Neural progenitor cell (in vitro differentiated cells): ENCODE results near the gene FBLN5. TPM values are rescaled to one million over a fixed set of nuclear protein-coding genes. Genes with fewer than 3 reads are reported as not detected.

Source experiments
- DNase-seq: peaks from one replicate; pipeline ENCODE4 v3.0.0-alpha.2; 2016; ENCODE audit warnings: low spot score
- H2AFZ ChIP-seq: fragments of 200-600 bp; sonication (generic); replicated peaks from 2 replicates; pipeline ENCODE4 v1.6.1; 2016; ENCODE audit warnings: antibody characterized with exemption
- H3F3A ChIP-seq: fragments of 200-600 bp; sonication (generic); 2 replicates; pipeline ENCODE4 v1.6.1; 2016; ENCODE audit warnings: antibody characterized with exemption, low read depth
- H3K27ac ChIP-seq: fragments of 200-600 bp; sonication (generic); 2 replicates; pipeline ENCODE4 v1.5.1; 2016; ENCODE audit warnings: mild to moderate bottlenecking
- H3K27me3 ChIP-seq: fragments of 200-600 bp; sonication (generic); 2 replicates; pipeline ENCODE4 v1.6.1; 2016; ENCODE audit warnings: mild to moderate bottlenecking, moderate library complexity
- H3K36me3 ChIP-seq: fragments of 200-600 bp; sonication (generic); 2 replicates; pipeline ENCODE4 v1.5.1; 2016
- H3K4me1 ChIP-seq: fragments of 200-600 bp; sonication (generic); 2 replicates; pipeline ENCODE4 v1.6.1; 2016; ENCODE audit warnings: mixed run types
- H3K4me2 ChIP-seq: fragments of 200-600 bp; sonication (generic); 2 replicates; pipeline ENCODE4 v1.6.1; 2016
- H3K4me3 ChIP-seq: fragments of 200-600 bp; sonication (generic); 2 replicates; pipeline ENCODE4 v1.5.1; 2016
- H3K79me2 ChIP-seq: fragments of 200-600 bp; sonication (generic); 2 replicates; pipeline ENCODE4 v1.6.1; 2016; ENCODE audit warnings: low read depth
- H3K9ac ChIP-seq: fragments of 200-600 bp; sonication (generic); 2 replicates; pipeline ENCODE4 v1.6.1; 2016
- H3K9me3 ChIP-seq: fragments of 200-600 bp; sonication (generic); 2 replicates; pipeline ENCODE4 v1.5.1; 2016; ENCODE audit warnings: low read depth
- H4K20me1 ChIP-seq: fragments of 200-600 bp; sonication (generic); 2 replicates; pipeline ENCODE4 v1.6.1; 2016; ENCODE audit warnings: low read depth
- H3K27ac Mint-ChIP-seq: 3 replicates; pipeline ENCODE4 v1.8.0; 2021; ENCODE audit warnings: mixed read lengths
- H3K27me3 Mint-ChIP-seq: 2 replicates; pipeline ENCODE4 v1.8.0; 2022; ENCODE audit warnings: low read depth, mild to moderate bottlenecking, inconsistent platforms, moderate library complexity, mixed read lengths; ENCODE audit not compliant: insufficient read depth
- H3K36me3 Mint-ChIP-seq: 3 replicates; pipeline ENCODE4 v1.8.0; 2021; ENCODE audit warnings: mixed read lengths
- H3K4me1 Mint-ChIP-seq: 3 replicates; pipeline ENCODE4 v1.8.0; 2021; ENCODE audit warnings: mixed read lengths
- H3K4me3 Mint-ChIP-seq: 3 replicates; pipeline ENCODE4 v1.8.0; 2021; ENCODE audit warnings: mild to moderate bottlenecking, moderate library complexity, mixed read lengths
- H3K9me3 Mint-ChIP-seq: 3 replicates; pipeline ENCODE4 v1.8.0; 2020; ENCODE audit warnings: mixed read lengths
- EZH2 ChIP-seq: fragments of 200-600 bp; sonication (generic); IDR thresholded peaks from 2 replicates; pipeline ENCODE4 v1.6.1; 2017; ENCODE audit warnings: antibody characterized with exemption, mild to moderate bottlenecking, moderate library complexity
- EZH2phosphoT487 ChIP-seq: fragments of 200-600 bp; sonication (generic); IDR thresholded peaks from 2 replicates; pipeline ENCODE4 v1.6.1; 2017; ENCODE audit warnings: antibody characterized with exemption
- total RNA-seq: library from RNA; depleted of rRNA; stranded (reverse); fragments of >200 nt; gene quantifications from 2 replicates; pipeline ENCODE4 v1.2.3, GENCODE V29; 2015; ENCODE audit warnings: low replicate concordance
- TF ChIP-seq, protein P1 (sequence below): fragments of 200-600 bp; sonication (generic); IDR thresholded peaks from 2 replicates; pipeline ENCODE4 v1.5.1; 2017; ENCODE audit warnings: antibody characterized with exemption, mild to moderate bottlenecking

FBLN5 gene
- total RNA-seq, 1 donor from 2014 or later: not detected

DNA sequence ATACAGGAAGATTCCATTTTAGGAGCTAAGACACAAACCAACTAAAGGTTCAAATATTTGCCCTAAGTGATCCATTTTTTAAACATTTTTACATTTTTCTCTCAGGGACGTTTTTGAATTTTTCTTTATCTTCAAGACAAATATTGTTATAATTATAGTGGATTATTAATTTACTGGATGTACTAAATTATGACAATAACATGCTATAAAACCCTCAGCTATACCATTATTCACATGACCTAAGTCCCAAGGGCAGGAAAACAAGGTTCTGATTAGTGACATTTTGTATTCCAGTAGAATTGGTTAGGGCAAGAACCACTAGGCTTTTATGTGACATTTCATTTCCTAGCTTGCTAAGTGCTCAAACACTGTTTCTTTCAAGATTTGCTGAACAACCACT, 16.5 kb upstream of the FBLN5 start:
- no peak overlapping the region for H2AFZ ChIP-seq
- peaks cover 9% of the 10 kb centered on the region for H3K36me3 Mint-ChIP-seq
- no peaks in the 10 kb centered on the region for H3F3A ChIP-seq
- TF ChIP-seq EZH2 (no peak), EZH2phosphoT487 (no peak)
- TF ChIP-seq, protein P1, sequence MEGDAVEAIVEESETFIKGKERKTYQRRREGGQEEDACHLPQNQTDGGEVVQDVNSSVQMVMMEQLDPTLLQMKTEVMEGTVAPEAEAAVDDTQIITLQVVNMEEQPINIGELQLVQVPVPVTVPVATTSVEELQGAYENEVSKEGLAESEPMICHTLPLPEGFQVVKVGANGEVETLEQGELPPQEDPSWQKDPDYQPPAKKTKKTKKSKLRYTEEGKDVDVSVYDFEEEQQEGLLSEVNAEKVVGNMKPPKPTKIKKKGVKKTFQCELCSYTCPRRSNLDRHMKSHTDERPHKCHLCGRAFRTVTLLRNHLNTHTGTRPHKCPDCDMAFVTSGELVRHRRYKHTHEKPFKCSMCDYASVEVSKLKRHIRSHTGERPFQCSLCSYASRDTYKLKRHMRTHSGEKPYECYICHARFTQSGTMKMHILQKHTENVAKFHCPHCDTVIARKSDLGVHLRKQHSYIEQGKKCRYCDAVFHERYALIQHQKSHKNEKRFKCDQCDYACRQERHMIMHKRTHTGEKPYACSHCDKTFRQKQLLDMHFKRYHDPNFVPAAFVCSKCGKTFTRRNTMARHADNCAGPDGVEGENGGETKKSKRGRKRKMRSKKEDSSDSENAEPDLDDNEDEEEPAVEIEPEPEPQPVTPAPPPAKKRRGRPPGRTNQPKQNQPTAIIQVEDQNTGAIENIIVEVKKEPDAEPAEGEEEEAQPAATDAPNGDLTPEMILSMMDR: no peak
- no peaks in the 10 kb centered on the region for H3K27me3 Mint-ChIP-seq
- H3K4me3 ChIP-seq: no peak overlapping the region
- no peak for DNase-seq
- H3K79me2 ChIP-seq: no peaks in the 10 kb centered on the region
- H3K4me1 Mint-ChIP-seq: no peaks in the 10 kb centered on the region
- H3K36me3 ChIP-seq: peaks cover under 1% of the 10 kb centered on the region
- H4K20me1 ChIP-seq: no peaks in the 10 kb centered on the region
- no peak overlapping the region for H3K27ac ChIP-seq
- H3K9me3 Mint-ChIP-seq: no peaks in the 10 kb centered on the region
- H3K9ac ChIP-seq: no peak overlapping the region
- peak overlapping the region; percentile 16 for H3K27ac Mint-ChIP-seq
- no peaks in the 10 kb centered on the region for H3K27me3 ChIP-seq
- no peak overlapping the region for H3K4me2 ChIP-seq
- no peak overlapping the region for H3K4me3 Mint-ChIP-seq
- H3K4me1 ChIP-seq: no peaks in the 10 kb centered on the region
- no peaks in the 10 kb centered on the region for H3K9me3 ChIP-seq

DNA sequence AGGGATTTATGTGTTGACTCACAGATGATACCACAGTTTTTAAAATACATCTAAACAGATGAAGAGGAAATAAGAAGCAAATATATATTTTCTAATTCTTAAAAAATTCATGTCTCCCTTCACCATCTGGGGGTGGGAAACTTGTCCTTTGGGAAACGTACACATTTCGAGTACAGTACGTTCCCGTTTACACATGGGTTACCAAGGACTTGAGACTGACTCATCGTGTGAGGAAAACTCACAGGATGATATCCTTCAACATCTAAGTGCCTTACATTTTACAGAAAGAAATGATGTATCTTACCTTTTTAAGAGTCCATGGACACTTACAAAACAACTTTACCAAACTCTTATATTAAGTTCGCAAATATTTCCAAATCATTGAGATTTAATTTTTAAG, 16.0 kb upstream of the FBLN5 start:
- H3K4me1 ChIP-seq: no peaks in the 10 kb centered on the region
- no peak overlapping the region for H3K4me3 ChIP-seq
- H3K4me2 ChIP-seq: no peak overlapping the region
- Mint-ChIP-seq H3K27ac (no peak overlapping the region), H3K4me3 (no peak overlapping the region), H3K36me3 (peaks cover 4% of the 10 kb centered on the region), H3K27me3 (no peaks in the 10 kb centered on the region), H3K4me1 (no peaks in the 10 kb centered on the region), H3K9me3 (no peaks in the 10 kb centered on the region)
- H3K9ac ChIP-seq: no peak overlapping the region
- no peak overlapping the region for H3K27ac ChIP-seq
- H3K79me2 ChIP-seq: no peaks in the 10 kb centered on the region
- no peak for DNase-seq
- H2AFZ ChIP-seq: no peak overlapping the region
- no peaks in the 10 kb centered on the region for H4K20me1 ChIP-seq
- TF ChIP-seq, protein P1: no peak
- no peak for TF ChIP-seq EZH2
- TF ChIP-seq EZH2phosphoT487: no peak
- H3K9me3 ChIP-seq: no peaks in the 10 kb centered on the region
- no peaks in the 10 kb centered on the region for H3K27me3 ChIP-seq
- no peaks in the 10 kb centered on the region for H3K36me3 ChIP-seq
- no peaks in the 10 kb centered on the region for H3F3A ChIP-seq

DNA sequence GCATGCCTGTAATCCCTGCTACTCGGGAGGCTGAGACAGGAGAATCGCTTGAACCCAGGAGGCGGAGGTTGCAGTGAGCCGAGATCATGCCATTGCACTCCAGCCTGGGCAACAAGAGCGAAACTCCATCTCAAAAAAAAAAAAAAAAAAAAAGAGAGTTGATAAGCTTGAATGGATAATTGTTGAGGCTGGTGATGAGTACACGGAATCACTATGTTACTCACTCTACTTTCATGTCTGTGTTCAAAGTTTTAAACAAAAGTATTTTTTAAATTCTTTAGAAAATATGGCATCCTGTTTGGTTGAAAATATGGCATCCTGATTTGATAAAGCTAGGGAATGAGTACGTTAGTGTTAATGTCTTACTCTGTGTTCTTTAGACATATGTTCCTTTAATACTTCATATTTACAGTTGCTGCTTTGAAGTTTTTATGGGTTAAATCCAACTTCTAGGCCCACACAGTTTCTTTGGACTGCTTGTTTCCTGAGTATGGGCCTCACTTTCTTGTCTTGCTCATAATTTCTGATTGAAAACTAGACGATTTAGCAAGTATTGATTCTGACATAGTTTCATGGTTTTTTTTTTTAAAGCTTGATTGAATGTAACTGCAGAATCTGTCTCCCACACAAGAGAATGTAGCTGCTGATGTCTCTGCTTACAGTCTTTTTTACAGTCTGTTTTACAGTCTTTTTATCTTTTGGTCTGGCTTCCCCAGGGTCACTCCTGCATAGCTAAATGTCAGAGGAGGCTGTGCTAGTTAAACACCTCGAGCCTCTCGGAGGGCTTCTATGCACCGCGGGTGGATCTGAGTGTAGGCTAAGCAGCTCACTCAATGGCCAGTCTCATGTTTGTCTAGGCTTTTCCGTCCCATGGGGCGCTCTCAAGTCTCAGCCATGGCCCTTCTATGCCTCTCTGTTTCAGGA, 14.1 kb upstream of the FBLN5 start:
- H4K20me1 ChIP-seq: no peaks in the 10 kb centered on the region
- Mint-ChIP-seq H3K4me1 (no peaks in the 10 kb centered on the region), H3K4me3 (no peak overlapping the region), H3K9me3 (no peaks in the 10 kb centered on the region), H3K36me3 (no peaks in the 10 kb centered on the region), H3K27me3 (no peaks in the 10 kb centered on the region), H3K27ac (no peak overlapping the region)
- H3K4me2 ChIP-seq: no peak overlapping the region
- H3K9ac ChIP-seq: no peak overlapping the region
- H3F3A ChIP-seq: no peaks in the 10 kb centered on the region
- no peak overlapping the region for H3K4me3 ChIP-seq
- no peaks in the 10 kb centered on the region for H3K36me3 ChIP-seq
- H3K27ac ChIP-seq: no peak overlapping the region
- DNase-seq: no peak
- no peaks in the 10 kb centered on the region for H3K27me3 ChIP-seq
- no peak overlapping the region for H2AFZ ChIP-seq
- H3K79me2 ChIP-seq: no peaks in the 10 kb centered on the region
- TF ChIP-seq EZH2: no peak
- no peak for TF ChIP-seq EZH2phosphoT487
- TF ChIP-seq, protein P1: no peak
- no peaks in the 10 kb centered on the region for H3K4me1 ChIP-seq
- no peaks in the 10 kb centered on the region for H3K9me3 ChIP-seq
